ENCODE measurements around the gene ID1.
A peak's percentile ranks its signal among the peaks of the same experiment; 100 is the strongest.

ID1 gene

GRCh38 chr20:31605031-31605901 lies at the start of gene ID1:
Gene ID1 (plus strand): TSS chr20:31605289. CDS start chr20:31605388, 99 bp downstream.
- DNase-seq (ENCODE audit: low spot score), result peak; percentile 95

- no peak for DNase-seq (ENCODE audit: low spot score)
These were observed 45.4 kb upstream of the ID1 start for GRCh38 chr20:31559704-31560093.

GRCh38 chr20:31560094-31560745 lies 44.9 kb upstream of the ID1 start:
- peak; percentile 73 for DNase-seq (ENCODE audit: low spot score)

GRCh38 chr20:31560746-31561598 lies 44.1 kb upstream of the ID1 start:
- peak; percentile 94 for DNase-seq (ENCODE audit: low spot score)

GRCh38 chr20:31562241-31562640 lies 42.8 kb upstream of the ID1 start:
- DNase-seq (ENCODE audit: low spot score), result no peak

- no peak for DNase-seq (ENCODE audit: low spot score)
These were observed 40.8 kb upstream of the ID1 start for GRCh38 chr20:31564284-31564683.

GRCh38 chr20:31565699-31566318 lies 39.3 kb upstream of the ID1 start:
- no peak for DNase-seq (ENCODE audit: low spot score)

GRCh38 chr20:31566319-31566657 lies 38.8 kb upstream of the ID1 start:
- no peak for DNase-seq (ENCODE audit: low spot score)

- no peak for DNase-seq (ENCODE audit: low spot score)
These were observed 38.3 kb upstream of the ID1 start for GRCh38 chr20:31566658-31567379.

GRCh38 chr20:31567380-31567720 lies 37.7 kb upstream of the ID1 start:
- no peak for DNase-seq (ENCODE audit: low spot score)

GRCh38 chr20:31568041-31568731 lies 36.9 kb upstream of the ID1 start:
- DNase-seq (ENCODE audit: low spot score), result no peak

GRCh38 chr20:31568773-31569162 lies 36.3 kb upstream of the ID1 start:
- DNase-seq (ENCODE audit: low spot score), result no peak

GRCh38 chr20:31569163-31570020 lies 35.7 kb upstream of the ID1 start:
- DNase-seq (ENCODE audit: low spot score), result peak; percentile 33

- DNase-seq (ENCODE audit: low spot score), result no peak
These were observed 35.0 kb upstream of the ID1 start for GRCh38 chr20:31570021-31570463.

GRCh38 chr20:31570735-31571617 lies 34.1 kb upstream of the ID1 start:
- DNase-seq (ENCODE audit: low spot score), result peak; percentile 70

- DNase-seq (ENCODE audit: low spot score), result no peak
These were observed 32.9 kb upstream of the ID1 start for GRCh38 chr20:31572042-31572700.

GRCh38 chr20:31572701-31573554 lies 32.2 kb upstream of the ID1 start:
- peak; percentile 95 for DNase-seq (ENCODE audit: low spot score)
